WTC11 (cell line): ENCODE measurements around the gene CPEB1.

Source experiments
- EMX1 ChIP-seq: fragments of 250-450 bp; sonication (Bioruptor Pico); IDR thresholded peaks from 2 replicates; pipeline ENCODE4 v1.8.0; 2021; ENCODE audit warnings: mild to moderate bottlenecking
- FOXJ3 ChIP-seq: sonication (generic); formaldehyde crosslinking; IDR thresholded peaks from 2 replicates; pipeline ENCODE4 v1.9.0; 2021; ENCODE audit warnings: missing genetic modification reagents, mild to moderate bottlenecking, borderline replicate concordance
- FOXK1 ChIP-seq: sonication (generic); formaldehyde crosslinking; IDR thresholded peaks from 2 replicates; pipeline ENCODE4 v1.8.0; 2022; ENCODE audit warnings: mild to moderate bottlenecking, moderate library complexity, missing genetic modification reagents
- MXD4 ChIP-seq: fragments of 250-450 bp; sonication (Bioruptor Pico); IDR thresholded peaks from 2 replicates; pipeline ENCODE4 v1.8.0; 2021; ENCODE audit warnings: mild to moderate bottlenecking, moderate library complexity, borderline replicate concordance
- NR3C1 ChIP-seq: sonication (generic); formaldehyde crosslinking; conservative IDR thresholded peaks from 2 replicates; pipeline ENCODE4 v1.8.1; 2023; ENCODE audit warnings: low read depth, mild to moderate bottlenecking, missing genetic modification reagents
- TEAD4 ChIP-seq: sonication (generic); formaldehyde crosslinking; IDR thresholded peaks from 2 replicates; pipeline ENCODE4 v1.8.0; 2022; ENCODE audit warnings: mild to moderate bottlenecking, missing genetic modification reagents
- USF2 ChIP-seq: sonication (generic); formaldehyde crosslinking; IDR thresholded peaks from 2 replicates; pipeline ENCODE4 v1.8.1; 2023; ENCODE audit warnings: mild to moderate bottlenecking, missing genetic modification reagents, moderate library complexity
- ZBTB21 ChIP-seq: sonication (generic); formaldehyde crosslinking; IDR thresholded peaks from 2 replicates; pipeline ENCODE4 v1.8.1; 2023; ENCODE audit warnings: mild to moderate bottlenecking, missing genetic modification reagents, borderline replicate concordance
- ZNF263 ChIP-seq: sonication (generic); formaldehyde crosslinking; IDR thresholded peaks from 2 replicates; pipeline ENCODE4 v1.8.1; 2022; ENCODE audit warnings: low read depth, mild to moderate bottlenecking, moderate library complexity, missing genetic modification reagents
- TF ChIP-seq, protein P1 (sequence below): fragments of 200-600 bp; IDR thresholded peaks from 2 replicates; pipeline ENCODE4 v1.8.0; 2022; ENCODE audit warnings: antibody characterized with exemption
- TF ChIP-seq, protein P2 (sequence below): sonication (generic); formaldehyde crosslinking; IDR thresholded peaks from 2 replicates; pipeline ENCODE4 v1.8.0; 2022; ENCODE audit warnings: mild to moderate bottlenecking, missing genetic modification reagents
- TF ChIP-seq, protein P3 (sequence below): sonication (generic); formaldehyde crosslinking; IDR thresholded peaks from 2 replicates; pipeline ENCODE4 v1.8.1; 2023; ENCODE audit warnings: mild to moderate bottlenecking, missing genetic modification reagents, moderate library complexity

- TF ChIP-seq, protein P1, sequence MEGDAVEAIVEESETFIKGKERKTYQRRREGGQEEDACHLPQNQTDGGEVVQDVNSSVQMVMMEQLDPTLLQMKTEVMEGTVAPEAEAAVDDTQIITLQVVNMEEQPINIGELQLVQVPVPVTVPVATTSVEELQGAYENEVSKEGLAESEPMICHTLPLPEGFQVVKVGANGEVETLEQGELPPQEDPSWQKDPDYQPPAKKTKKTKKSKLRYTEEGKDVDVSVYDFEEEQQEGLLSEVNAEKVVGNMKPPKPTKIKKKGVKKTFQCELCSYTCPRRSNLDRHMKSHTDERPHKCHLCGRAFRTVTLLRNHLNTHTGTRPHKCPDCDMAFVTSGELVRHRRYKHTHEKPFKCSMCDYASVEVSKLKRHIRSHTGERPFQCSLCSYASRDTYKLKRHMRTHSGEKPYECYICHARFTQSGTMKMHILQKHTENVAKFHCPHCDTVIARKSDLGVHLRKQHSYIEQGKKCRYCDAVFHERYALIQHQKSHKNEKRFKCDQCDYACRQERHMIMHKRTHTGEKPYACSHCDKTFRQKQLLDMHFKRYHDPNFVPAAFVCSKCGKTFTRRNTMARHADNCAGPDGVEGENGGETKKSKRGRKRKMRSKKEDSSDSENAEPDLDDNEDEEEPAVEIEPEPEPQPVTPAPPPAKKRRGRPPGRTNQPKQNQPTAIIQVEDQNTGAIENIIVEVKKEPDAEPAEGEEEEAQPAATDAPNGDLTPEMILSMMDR: no peak
- TF ChIP-seq, protein P2, sequence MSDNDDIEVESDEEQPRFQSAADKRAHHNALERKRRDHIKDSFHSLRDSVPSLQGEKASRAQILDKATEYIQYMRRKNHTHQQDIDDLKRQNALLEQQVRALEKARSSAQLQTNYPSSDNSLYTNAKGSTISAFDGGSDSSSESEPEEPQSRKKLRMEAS (CRISPR knock-in tag): no peak
- TF ChIP-seq NR3C1 (no peak), ZNF263 (CRISPR knock-in tag) (no peak), EMX1 (no peak), USF2 (CRISPR knock-in tag) (no peak), ZBTB21 (CRISPR knock-in tag) (no peak), MXD4 (CRISPR knock-in tag) (no peak), FOXK1 (CRISPR knock-in tag) (no peak), TEAD4 (CRISPR knock-in tag) (no peak), FOXJ3 (no peak)
- TF ChIP-seq, protein P3, sequence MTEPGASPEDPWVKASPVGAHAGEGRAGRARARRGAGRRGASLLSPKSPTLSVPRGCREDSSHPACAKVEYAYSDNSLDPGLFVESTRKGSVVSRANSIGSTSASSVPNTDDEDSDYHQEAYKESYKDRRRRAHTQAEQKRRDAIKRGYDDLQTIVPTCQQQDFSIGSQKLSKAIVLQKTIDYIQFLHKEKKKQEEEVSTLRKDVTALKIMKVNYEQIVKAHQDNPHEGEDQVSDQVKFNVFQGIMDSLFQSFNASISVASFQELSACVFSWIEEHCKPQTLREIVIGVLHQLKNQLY (CRISPR knock-in tag): no peak
These were observed 115.4 kb downstream of the CPEB1 start for GRCh38 chr15:82531496-82532382.
